RKO (cell line): ENCODE results near the gene PARN.
"Not testable (repeated sequence)": the region's sequence is repeated elsewhere in the genome, so short reads cannot be mapped to it uniquely, and the experiment has no call there.

Experiments
- DNase-seq: peaks from one replicate; pipeline ENCODE4 v3.0.0-alpha.2; 2016; ENCODE audit warnings: low spot score

Gene PARN

DNA sequence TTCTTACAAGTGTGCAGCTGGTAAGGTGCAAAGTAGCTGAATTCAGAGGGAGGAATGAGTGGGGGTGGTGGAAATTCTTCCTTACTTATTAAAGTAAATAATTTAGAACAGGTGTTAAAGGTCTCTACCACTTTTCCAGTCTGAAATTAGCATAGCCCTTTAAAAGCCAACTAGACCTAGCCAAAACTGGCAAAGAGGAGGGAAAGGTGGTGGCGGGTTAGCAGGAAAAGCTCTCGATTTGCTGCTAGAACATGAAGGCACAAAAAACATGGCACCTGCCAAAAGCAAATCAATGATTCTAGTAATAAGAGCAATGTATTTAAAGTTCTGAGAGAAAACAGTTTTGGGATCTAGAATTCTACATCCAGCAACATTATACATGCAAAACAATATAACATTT lies 157.7 kb downstream of the PARN start:
- no peak for DNase-seq

DNA sequence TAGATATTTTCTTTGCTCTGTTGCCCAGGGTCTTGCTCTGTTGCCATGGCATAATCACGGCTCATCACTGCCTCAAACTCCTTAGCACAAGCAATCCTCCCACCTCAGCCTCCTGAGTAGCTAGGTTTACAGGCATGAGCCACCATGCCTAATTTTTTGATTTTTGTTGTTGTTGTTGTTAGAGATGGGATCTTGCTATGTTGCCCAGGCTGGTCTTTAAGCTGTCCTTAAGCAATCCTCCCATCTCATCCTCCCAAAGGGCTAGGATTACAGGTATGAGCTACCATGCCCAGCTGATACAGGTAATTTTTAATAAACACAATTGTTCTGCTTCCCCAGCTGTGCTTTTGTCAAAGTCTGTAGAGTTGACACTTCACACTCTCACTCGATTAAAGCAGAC lies 159.3 kb downstream of the PARN start:
- DNase-seq, result no peak

DNA sequence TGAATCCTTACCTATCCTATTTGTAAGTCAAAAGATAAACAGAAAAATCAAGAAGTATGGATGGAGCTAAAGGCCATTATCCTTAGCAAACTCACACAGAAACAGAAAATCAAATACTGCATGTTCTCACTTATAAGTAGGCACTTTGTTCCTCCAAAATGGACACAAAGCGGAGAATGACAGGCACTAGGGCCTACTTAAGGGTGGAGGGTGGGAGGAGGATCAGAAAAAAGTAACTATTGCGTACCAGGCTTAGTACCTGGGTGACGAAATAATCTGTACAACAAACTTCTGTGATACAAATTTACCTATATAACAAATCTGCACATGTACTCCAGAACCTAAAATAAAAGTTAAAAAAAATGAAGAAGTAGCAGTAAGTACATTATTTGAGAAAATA lies 164.3 kb downstream of the PARN start:
- DNase-seq, result no peak

DNA sequence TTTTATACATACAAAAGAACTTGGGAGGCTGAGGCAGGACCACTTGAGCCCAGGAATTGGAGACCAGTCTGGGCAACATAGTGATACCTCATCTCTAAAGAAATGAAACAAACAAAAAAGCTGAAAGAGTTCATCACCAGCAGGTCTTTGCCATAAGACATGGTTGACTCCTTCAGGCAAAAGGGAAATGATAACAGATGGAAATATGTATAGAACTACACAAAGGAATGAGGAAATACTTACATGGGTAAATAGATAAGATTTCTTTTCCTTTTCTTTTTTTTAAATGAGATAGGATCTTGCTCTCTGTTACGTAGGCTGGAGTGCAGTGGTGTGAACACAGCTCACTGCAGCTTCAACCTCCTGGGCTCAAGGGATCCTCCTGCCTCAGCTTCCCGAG lies 165.3 kb downstream of the PARN start:
- no peak for DNase-seq

DNA sequence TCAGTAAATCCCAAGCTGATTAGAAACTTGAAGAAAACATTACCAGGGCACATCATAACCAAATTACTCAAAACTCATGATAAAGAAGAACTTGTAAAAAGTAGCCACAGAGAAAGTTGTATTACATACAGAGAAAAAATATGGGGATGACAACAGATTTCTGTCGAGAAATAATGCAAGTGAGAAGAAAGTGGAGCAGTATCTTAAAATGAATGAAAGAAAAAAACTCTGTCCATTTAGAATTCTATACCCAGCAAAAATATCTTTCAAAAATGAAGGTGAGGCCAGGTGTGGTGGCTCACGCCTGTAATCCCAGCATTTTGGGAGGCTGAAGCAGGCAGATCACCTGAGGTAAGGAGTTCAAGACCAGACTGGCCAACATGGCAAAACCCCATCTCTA lies 165.9 kb downstream of the PARN start:
- DNase-seq, result no peak

DNA sequence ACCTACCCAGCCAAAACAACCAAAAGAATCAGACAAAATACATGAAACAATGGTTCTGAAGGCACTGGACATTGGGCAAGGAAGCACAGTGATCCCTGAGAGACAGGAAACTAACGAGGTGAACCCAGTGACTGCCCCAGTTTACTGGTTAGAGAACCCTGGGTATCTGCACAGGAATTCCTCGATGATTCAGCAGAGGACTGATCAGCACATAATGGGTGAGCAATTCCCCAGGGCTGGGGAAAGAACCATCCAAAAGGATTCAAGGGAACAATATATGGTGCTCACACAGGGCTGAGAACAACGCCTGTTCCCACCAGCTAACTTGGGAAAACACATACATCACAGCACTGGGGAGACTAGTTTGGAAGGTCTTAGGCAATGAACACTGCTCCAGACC lies 167.2 kb downstream of the PARN start:
- peak; percentile 7 for DNase-seq

DNA sequence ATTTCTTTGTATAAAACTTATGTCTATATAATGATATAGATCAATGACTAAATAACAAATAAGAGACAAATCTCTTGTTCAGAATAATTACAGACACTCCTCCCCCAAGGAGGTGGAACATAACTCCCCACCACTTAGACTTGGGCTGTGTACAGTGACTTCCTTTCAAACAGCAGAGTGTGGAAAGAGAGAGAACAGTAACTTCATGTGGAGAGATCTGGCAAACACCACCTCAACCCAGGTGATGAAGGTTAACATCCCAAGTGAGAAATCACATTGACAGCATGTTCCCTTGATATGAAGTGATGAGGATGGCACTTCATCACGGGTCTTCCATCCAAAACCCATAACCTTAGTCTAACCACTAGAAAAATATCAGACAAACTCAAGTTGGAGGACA lies 169.3 kb downstream of the PARN start:
- DNase-seq, result no peak

DNA sequence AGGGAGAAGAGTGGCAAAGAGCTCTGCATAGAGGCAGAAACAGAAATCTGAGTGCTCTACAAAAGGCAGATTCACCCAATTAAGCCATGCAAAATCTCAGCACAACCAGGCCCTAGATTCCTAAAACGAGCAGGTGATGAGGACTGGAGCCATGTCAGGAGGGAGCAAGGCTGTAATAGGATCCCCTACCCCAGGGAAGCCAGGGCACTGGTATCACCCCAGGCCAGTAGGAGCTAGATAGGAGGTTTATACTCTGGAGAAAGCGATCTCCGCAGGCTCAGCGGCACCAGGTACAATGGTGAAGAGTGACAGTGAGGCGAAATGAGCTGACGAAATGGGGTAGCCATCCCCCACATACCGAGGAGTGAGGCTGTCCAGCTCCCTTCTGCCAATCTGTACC lies 171.5 kb downstream of the PARN start:
- no peak for DNase-seq

DNA sequence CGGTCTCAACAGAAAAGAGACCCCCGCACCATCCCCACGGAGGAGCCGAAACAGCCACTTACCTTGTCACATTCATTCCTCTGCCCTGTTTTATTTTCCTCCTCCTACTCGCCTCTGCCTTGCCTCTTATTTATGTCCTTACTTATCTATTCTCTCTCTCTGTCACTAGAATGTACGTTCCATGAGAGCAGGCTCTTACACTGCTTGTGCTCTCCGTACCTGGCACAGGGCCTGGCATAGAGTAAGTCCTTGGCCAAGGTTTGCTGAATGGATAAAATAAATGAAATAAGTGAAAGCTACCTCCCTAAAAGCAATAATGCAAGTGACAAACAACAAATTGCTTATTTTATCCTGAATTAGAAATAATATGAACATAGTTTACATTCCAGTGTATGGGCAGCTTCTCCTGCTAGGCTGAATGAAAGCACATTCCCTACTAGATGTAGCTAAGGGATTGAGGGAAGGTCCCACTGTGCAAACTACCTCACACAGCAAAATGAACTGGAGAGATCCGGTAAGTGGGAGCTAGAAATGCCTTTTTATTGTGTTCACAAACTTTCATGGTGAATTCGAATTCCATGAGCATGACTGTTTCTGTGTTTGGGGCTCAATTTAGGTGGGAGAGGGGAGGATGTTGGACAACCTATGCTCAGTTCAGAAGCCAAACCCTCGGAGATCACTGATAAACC lies 173.1 kb downstream of the PARN start:
- no peak for DNase-seq

DNA sequence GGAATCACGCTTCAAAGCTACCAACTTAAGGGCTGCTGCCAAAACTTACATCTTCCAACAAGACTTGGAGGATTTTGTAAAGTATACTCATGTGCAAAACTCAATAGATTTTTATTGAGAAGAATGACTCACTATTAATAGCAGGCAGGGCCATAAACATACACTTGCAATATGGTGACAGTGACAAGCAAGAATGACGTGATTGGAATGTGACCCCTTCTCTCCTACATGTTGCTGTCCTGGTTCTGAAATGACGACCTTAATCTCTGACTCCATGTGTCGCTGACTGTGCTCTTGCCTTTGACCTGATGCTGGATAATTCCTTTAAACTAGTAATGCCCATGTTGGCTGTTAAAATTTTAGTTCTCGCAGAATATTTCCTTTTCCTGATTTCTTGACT lies 174.5 kb downstream of the PARN start:
- peak; percentile 25 for DNase-seq

DNA sequence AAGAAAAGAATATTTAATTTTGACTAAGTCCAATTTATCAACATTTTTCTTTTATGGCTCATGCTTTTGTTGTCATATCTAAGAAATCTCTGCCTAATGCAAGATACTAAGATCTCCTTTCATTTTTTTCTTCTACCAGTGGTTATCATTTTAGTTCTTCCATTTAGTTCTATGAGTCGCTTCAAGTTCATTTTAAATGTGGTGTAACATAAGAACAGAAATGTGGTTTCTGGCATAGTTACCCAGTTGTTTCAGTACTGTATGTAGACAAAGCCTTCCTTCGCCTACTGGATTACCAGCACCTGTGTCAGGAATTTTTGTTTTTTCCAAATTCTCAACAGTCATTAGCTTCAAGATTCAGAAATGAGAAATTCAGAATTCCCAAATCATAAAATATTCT lies 175.7 kb downstream of the PARN start:
- DNase-seq, result no peak

DNA sequence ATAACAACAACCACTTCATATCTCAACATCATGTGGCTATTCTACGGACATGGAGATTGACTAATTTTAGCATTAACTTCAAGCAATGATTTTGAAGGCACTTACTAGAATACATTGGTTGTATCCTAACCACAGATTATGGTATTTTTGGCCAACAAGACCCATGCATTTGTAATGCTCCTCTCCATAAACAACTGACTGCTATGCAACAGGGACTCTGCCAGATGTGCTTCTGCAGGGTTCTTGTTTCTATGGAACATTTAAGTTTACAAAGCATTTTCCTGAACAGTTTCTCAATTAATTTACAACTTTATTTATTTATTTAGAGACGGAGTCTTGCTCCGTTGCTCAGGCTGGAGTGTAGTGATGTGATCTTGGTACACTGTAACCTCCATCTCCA lies 178.0 kb downstream of the PARN start:
- DNase-seq, result no peak

DNA sequence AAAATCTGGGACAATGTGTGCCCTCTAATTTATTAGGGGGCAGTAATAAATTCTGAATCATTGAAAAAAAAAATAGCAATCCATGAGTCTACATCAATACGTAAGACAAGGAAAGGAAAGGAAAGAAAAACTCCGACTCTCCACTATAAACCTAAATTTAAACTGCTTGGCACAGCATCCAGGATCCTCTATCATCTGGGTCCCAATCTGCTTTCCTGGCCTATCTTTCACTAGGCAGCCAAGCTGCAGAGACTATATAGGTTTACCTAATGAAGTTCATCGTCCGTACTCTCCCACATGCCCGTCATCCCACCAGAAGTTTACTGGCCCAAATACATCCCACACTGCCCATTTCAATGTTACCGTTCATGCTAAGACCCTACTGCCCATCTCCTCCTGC lies 179.2 kb downstream of the PARN start:
- DNase-seq, result no peak

DNA sequence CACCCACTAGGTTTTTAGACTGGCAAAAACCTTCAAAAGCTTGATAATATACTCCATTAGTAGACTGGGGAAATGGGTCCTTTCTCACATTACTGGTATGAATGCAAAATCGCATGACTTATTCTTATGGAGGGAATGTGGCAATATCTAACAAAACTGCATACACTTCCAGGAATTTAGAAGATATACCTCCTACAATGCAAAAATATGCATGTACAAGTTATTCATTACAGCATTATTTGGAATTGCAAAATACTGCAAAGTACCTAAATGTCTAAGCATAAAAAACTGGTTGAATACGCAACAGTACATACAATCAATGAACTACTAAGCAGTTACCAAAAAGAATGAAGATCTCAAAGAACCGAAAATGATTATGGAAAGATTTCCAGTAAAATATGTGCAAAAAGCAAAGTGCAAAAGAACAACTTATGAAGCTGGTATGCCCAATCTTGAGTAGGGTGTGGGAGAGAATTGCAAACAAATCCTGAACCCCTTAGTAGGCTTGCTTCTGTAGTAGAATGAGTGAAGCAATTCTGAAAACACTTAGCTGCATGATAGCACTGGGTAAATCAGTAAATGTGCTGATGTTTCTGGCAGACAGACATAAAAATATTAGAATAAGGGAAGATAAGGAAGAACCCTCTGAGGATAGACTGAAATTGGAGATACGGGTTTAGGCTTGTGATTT lies 180.1 kb downstream of the PARN start:
- DNase-seq, result no peak

DNA sequence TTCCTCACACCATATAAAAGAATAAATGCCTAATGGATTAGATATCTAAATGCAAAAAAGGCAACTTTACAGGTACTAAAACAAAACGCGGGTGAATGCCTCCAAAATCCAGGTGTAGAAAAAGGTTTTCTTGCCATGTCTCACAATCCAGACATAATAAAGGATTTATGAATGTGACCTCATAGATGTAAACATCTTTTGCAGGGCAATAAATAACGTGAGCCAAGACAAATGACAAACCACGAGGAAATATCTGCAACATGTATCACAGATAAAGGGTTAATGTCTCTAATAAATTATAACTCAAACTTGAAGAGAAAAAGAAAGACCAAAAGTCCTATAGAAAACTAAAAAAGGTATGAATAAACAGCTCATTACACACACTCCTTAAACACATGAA lies 180.7 kb downstream of the PARN start:
- DNase-seq, result no peak

DNA sequence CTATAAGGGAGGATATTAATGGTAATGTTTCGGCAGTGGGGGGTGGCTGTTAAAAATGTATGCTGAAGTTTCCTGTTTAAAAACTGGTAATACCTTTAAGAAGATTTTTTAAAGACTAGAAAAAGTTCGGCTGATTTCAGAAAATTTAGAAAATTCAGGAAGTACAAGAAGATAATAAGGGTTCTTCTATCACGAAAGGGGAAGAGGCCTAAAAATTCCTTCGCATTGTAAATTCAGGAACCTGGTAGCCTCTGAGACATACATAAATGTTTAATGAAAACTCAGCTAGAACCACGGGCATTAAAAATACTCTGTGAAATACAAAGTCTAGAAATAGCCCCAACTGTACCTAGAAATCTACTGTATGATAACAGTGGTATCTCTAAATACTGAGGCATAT lies 181.2 kb downstream of the PARN start:
- no peak for DNase-seq

DNA sequence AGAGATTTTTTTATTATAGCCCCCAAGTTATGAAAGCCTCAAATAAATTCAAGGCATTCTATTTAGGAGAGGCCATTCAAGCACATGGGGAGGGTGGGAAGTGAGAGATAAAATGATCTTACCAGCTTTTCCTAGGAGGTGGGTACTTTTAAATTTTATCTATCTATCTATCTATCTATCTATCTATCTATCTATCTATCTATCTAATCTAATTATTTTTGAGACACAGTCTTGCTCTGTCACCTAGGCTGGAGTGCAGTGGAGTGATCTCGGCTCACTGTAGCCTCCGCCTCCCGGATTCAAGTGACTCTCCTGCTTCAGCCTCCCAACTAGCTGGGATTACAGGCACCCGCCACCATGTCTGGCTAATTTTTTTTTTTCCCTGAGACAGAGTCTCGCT lies 182.3 kb downstream of the PARN start:
- DNase-seq, result no peak

DNA sequence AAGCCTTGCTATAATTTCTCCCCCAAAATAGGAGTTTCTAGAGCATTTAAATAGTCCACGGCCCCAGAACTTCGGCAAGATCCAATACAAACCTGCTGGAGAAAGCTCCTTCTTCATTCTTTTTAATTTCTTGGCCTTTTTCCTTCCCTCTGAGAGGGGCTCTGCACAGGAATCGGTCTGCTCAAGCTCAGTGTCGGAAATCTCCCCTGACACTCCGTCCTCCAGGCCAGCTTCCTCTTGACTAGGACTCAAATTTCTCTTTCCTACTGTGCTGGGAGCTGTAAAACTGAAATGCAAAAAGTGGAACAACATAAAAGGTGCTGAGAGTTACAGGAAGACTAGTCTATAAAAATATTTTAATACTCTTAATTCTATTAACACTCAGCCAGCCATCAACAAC lies 183.3 kb downstream of the PARN start:
- no peak for DNase-seq

DNA sequence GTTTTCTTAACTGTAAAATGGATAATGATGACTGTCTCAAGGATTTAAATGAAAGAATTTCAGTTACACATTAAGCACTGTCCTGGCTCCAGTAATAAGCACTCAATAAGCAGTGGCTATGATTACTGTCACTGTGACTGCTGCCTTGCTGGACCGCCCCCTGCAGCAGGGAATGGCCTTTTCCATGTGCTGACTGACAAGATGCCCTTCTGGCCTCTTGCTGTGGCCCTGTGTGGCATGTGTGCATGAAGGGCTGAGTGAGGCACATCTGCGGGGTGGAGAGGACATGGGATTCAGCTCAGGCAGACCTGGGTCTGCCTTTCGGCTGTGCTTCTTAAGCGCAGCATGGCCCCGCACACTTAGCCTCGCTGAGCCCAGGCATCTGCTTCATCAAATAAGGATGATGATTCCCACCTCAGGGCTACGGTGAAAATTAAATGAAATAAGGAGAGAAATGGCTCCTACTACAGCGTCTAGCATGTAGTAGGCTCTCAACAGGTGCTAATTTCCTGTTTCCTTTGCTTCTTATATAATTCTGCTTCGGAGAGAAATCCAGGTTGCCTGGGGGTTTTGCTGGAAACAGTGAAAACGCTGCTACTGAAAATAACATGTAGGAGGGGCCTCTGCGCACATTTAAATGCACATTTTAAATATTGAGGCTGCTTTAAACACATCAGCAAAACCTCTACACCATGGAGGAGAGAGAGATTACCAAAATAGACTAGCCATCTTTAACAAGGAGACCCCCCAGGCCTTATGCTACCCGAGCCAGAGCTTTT lies 183.9 kb downstream of the PARN start:
- DNase-seq, result no peak

DNA sequence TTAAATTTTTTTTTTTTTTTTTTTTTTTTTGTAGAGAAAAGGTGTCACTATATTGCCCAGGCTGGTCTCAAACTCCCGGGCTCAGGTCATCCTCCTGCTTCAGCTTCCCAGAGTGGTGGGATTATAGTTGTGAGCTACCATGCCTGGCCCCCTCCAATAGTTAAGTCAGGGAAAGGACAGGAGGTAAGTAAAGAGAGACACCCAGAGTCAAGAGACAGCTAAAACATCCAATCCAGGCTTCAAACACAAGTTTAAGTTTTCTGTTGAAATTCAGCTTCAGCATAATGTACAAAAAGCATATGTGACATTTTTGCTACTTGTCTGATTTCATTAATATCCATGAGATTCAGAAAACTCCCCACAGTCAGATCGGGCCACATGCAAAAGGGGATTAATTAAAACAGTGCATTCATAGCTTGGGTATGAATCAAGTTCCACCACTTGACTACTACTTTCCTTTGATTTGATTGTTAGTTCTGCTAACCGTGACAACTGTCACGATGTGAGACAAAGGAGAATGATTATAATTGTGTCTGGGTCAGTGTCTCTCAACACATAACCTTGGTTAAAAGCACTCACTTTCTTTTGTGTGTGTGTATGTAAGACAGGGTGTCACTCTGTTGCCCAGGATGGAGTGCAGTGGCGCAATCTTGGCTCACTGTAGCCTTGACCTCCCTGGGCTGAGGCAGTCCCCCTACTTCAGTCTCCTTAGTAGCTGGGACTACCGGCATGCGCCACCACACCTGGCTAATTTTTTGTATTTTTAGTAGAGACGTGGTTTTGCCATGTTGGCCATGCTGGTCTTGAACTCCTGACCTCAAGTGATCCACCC lies 184.9 kb downstream of the PARN start:
- DNase-seq, result no peak

DNA sequence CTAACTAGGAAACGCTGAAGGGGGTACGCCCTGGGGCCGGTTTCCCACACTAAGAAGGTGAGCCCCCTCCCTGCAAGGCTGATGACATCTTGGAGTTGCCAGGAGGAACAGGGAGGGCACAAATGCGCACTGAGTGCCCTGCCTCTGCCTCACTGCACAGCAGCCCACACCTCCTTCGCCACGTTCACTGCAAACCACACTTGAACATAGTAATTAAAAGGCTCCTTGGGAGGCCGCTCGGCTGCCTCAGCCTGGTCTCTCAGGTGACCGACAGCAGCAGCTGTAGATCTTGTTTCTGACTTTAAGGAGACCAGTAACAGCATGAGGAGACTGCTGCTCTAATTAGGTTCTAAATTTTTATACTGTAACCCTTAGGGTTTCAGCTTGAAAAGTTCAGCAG lies 188.5 kb downstream of the PARN start:
- not testable (repeated sequence) for DNase-seq

DNA sequence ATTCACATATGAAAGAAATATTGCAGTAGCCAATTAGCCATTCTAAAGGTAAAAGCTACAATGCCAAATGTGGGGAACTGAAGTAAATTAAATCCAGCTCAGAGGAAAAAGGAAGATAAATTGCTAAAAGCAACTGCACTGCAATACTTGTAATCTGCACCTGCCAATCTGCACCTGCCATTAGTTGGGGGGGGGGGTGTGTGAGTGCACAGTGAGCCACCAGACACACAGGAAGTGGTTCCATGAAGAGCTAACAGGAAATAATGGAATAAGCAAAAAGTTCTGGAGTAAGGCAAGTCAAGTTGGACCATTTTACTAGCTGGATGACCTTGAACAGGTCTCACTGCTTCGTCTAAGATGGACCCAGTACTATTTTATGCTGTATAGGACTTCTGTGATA lies 191.8 kb downstream of the PARN start:
- DNase-seq, result no peak

DNA sequence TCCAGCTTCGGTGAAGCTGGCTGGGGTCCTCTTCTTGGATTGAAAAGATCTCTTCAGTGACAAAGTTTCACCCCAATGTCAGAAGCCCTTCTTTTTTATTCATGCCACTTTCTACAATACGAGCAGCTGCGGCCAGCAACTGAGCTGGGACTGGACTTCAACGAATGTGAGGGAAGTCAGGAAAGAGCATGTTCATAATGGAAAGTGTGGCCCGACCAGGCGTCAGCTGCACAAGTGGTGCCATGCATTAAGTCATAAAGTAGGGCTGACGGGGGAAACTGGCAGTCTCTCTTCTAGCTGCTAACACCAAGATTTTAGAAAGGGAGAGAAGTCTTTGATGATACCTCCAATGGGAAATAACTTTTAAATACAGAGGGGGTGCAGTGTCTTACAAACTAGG lies 192.6 kb downstream of the PARN start:
- no peak for DNase-seq
